ENCODE results near the gene ALDH8A1.

The ALDH8A1 gene

DNA sequence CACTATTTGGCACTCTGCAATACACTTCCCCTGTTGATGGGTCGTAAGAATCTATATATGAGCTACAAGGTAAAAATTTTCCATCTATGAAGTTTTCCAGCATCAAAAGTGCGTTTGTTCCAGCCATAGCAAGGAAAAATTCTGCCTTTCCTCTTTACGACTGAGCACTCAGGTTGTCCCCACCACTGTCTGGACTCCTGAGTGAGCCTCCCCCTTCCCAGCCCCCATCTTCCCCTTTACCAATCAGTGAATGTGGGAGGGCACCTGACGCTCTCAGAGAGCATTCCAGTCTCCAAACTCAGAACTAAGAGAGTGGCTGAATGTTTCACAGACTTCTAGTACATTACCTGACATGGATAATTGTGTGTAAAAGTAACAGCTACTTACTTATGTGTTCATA is at the start of gene ALDH8A1:
Gene ALDH8A1 (minus strand): TSS at position 175 of the 400 bp plus-strand sequence. CDS start 48 bp downstream, at position 127.
- DNase-seq (ENCODE audit: low read depth in 2 of 2): no peak

DNA sequence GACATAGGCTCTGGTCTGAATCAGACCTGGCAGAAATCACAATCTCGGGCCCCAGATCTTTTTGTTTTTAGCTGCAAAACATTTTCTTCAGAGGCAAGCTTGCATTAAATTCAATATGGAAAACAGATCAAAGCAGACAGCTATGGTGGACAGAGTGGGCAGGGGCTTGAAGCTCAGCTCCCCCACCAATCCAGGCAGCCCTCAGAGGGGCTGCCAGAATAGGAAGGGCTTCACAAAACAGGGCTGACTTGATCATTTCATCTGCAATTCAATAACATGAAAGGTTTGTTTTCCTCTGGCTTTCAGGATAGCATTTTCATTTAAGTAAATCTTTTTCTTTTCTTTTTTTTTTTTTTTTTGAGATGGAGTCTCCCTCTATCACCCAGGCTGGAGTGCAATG is 49.2 kb upstream of the ALDH8A1 start:
- no peak for DNase-seq (ENCODE audit: low read depth in 2 of 2)

DNA sequence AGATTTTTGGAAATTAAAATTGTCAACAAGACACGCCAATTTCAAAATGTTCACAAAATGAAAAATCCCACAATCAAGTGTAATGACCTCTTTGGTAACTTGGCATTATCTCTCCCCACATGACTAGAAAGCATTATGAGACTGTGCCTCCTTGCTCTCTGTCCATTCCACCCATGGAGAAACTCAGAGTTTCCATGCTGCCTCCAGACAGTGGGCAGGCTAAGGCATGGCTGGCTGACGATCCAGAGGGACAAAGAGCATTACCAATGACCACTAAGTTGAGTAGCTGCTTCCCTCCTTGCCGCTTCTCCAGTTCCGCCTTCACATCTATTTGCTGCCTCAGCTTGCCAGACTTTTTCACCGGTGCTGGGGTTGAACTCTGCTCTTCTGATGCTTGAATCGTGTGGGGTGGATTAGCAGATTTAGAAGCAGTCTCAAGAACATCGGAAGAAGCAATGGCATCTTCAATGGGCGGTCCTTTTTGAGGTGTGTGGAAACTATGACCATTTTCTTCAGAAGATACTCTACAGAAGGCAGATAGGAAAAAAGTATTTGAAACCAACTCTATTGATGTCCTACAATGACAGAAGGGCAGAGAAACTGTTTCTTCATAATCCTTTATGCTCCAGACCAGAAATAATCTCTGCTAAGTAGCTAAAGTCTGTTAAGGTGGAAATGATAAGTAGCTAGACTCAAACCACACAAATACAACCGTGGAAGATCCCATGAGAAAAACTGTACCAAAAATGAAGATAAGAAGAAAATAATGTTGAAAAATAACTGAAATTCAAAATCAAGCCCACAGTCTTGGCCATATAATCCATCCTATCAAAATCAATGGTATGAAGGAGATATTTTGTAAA is 47.5 kb upstream of the ALDH8A1 start:
- no peak for DNase-seq (ENCODE audit: low read depth in 2 of 2)

- no peak for DNase-seq (ENCODE audit: low read depth in 2 of 2)
Observed at GRCh38 chr6:134995536-134995935, 45.6 kb upstream of the ALDH8A1 start.

DNA sequence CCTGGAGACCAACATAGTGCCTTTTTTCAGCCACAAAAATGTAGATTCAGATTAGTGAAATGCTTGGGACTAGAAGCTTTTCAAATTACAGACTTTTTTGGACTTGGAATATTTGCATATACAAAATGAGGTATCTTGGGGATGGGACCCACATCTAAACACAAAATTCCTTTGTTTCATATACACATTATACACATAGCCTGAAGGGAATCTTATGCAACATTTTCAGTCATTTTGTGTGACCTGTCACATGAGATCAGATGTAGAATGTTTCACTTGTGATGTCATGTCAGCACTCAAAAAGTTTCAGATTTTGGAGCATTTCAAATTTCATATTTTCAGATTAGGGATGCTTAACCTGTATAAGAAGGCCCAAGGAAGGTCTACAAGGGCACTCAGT is 44.5 kb upstream of the ALDH8A1 start:
- no peak for DNase-seq (ENCODE audit: low read depth in 2 of 2)

GRCh38 chr6:134992155-134992554 is 42.3 kb upstream of the ALDH8A1 start:
- no peak for DNase-seq (ENCODE audit: low read depth in 2 of 2)

- no peak for DNase-seq (ENCODE audit: low read depth in 2 of 2)
Observed at GRCh38 chr6:134990262-134990661, 40.4 kb upstream of the ALDH8A1 start.

DNA sequence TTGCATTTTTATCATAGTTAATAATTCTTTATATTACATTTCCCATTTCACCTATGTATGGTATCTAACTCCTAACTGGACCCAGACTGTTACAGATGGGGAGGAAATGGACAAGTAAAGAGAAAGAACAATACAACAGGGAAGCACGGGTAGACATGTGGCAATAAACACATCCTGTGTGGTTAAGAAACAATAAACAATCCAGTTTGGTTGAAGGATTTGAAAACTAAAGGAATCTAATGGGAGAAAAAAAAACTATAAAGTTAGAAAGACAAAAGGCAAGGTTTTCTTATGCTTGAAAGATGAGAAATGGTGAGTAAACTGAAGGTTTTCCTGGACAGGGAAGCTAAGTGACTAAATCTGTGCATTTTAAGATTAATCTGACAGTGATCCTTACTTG is 34.9 kb upstream of the ALDH8A1 start:
- no peak for DNase-seq (ENCODE audit: low read depth in 2 of 2)

- no peak for DNase-seq (ENCODE audit: low read depth in 2 of 2)
Observed at GRCh38 chr6:134983823-134984222, 33.9 kb upstream of the ALDH8A1 start.

GRCh38 chr6:134982161-134982560 is 32.3 kb upstream of the ALDH8A1 start:
- DNase-seq (ENCODE audit: low read depth in 2 of 2): no peak

GRCh38 chr6:134980846-134981245 is 30.9 kb upstream of the ALDH8A1 start:
- DNase-seq (ENCODE audit: low read depth in 2 of 2): no peak

DNA sequence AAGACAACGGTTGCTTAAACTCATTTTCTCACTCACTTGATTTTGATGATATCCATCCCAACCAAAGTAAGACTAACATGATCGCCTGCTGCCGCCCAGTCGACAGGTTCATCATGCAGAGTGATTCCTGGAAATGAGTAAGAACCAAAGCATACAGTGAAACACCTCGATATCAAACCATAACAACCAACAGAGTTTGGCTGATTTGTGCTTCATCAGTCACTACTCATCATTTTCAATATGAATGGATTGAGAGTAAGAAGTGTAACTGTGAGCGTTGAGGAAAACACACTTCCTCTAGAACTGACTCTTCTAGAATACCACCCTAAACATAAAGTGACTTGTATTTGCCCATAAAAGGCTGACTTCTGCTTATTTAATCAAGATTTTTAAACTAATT is 29.2 kb upstream of the ALDH8A1 start:
- no peak for DNase-seq (ENCODE audit: low read depth in 2 of 2)

DNA sequence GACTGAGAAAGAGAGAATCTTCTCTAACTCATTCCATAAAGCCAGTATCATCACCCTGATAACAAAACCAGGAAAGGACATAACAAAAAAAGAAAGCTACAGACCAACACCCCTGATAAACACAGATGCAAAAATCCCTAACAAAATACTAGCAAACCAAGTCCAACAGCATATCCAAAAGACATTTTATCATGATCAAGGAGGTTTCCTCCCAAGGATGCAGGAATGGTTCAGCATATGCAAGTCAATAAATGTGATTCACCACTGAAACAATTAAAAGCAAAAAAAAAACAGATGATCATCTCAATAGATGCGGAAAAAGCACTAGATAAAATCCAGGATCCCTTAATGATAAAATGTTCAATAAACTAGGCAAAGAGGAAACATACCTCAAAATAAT is 24.5 kb upstream of the ALDH8A1 start:
- DNase-seq (ENCODE audit: low read depth in 2 of 2): no peak

- DNase-seq (ENCODE audit: low read depth in 2 of 2): no peak
Observed at GRCh38 chr6:134967711-134968110, 17.8 kb upstream of the ALDH8A1 start.

DNA sequence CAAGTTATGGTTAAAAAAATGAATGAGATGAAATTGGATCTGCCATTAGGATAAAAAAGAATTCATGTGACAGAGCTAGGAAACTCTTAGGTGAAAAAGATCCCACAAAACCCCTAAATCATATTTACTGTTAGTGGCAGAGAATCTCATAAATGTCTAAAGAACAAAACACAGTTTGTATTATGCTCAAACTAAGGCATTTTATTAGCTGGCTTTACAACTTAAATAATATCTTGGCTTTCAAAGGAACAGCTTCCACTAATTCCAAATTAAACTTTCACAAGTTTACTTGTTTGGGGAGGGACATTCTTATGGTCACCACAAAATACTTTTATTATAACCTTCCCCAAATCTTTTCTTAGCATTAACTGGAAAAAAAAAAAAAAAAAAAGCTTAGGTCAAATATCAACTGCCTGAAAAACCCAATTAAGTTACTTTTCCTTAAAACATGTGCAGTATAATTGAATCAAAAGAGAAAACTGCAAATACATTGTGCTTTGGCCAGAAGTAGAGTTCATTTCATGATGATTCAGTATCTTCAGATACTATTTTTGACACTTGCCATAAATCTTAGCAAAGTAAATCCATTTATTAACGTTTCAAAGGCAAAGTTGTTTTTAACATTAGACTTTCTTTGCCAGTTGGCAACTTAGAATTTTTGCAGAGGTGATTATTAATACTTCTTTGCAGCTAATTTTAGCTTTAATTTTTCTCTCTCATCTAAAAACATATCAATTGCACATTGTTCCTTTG is 14.7 kb upstream of the ALDH8A1 start:
- no peak for DNase-seq (ENCODE audit: low read depth in 2 of 2)

GRCh38 chr6:134962421-134962820 is 12.5 kb upstream of the ALDH8A1 start:
- DNase-seq (ENCODE audit: low read depth in 2 of 2): no peak

DNA sequence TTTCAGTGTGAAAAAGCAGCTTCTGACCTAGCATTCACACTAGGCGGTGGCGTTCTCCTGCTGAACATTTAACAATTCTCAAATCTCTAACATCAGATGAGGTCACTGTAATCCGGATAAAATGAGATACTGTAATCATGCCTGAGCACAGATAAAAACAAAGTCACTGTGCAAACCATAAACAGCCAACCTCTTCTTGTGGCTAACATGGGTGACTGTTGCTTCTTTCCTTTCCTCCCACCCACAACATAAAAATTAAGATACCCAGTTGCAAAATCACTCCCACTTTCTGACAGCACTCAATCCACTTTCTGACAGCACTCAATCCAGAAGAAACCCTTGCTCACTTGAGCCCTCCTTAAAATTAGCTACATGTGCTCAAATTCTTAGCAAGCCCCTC is 11.5 kb upstream of the ALDH8A1 start:
- no peak for DNase-seq (ENCODE audit: low read depth in 2 of 2)

DNA sequence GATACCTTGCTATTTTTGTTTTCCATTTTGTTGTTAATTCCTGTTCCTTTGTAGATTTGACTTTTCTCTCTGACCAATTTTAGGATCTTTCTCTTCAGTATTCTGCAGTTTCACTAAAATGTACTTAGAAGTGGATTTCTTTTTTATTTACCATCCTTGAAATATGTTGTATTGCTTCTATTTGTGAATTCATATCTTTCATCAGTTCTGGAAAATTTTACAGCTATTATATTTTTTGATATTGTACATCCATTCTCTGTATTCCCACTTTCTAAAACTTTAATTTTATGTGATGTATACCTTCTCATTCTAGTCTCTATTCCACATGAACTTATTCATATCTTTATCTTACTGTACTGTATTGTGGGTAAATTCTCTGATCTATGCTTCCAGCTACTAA is 9.7 kb upstream of the ALDH8A1 start:
- DNase-seq (ENCODE audit: low read depth in 2 of 2): no peak

GRCh38 chr6:134956676-134957075 is 6.8 kb upstream of the ALDH8A1 start:
- DNase-seq (ENCODE audit: low read depth in 2 of 2): no peak

DNA sequence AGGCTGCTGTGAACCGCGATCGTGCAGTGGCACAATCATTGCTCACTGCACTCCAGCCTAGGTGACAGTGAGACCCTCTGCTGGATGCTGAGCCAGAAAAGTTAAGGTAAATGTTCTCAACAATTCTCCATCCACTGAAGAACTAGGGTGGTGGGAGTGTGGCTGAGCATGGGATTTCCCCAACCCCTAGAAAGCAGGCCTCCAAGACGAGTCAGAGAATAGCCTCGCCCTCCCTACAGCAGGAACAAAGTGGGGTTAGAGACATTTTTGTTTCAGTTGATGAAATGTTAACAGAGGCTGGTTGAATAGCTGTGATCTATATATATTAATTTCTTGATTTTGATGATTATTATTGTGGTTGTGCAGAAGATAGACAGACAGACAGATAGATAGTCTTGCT is 6.1 kb upstream of the ALDH8A1 start:
- DNase-seq (ENCODE audit: low read depth in 2 of 2): no peak

GRCh38 chr6:134954272-134955000 is 4.5 kb upstream of the ALDH8A1 start:
- DNase-seq (ENCODE audit: low read depth in 2 of 2): no peak

DNA sequence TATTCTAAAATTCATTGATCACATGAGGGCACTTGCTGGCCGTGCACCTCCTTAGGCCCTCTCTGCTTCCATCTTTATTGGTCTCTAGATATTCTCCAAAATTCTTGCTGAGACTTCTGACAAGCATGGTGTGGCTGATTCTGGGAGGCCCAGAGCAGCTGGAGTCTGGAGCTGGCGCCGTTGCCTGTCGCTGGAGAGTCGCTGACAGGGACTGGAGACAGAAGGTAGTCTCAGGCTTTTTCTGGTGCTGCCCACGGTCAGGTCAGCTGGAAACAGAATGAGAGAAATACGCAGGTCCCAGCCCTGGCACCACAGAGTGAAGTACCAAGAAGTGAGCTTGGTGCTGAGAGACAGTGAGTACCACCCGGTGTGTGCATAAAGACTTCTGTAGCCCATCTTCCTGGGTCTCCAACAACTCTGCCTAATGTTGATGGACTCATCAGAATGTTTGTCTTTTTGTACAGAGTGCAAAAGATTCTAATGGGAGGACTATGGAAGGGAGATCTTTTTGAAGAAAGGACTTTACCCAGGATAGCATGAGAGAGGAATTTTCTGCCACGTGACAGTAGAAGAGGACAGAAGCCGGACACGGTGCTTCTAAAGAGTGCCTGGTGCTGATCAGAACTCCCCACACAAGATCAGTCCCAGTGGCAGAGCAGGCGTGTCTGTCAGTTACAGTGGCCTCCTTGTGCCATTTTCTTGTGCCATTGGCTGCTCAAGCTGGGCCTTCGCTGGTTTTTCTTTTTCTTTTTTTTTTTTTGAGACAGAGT is 1.8 kb upstream of the ALDH8A1 start:
- DNase-seq (ENCODE audit: low read depth in 2 of 2): no peak
